A549 (cell line): ENCODE data around the gene FCHSD1. TPM values are rescaled to one million over a fixed set of nuclear protein-coding genes. Genes with fewer than 3 reads are reported as not detected.

Source experiments
- ATAC-seq, 2 experiments: fragments of 200-7000 bp in 1 of 2; fragments of >200 bp in 1 of 2; cut with Nextera tagmentation in 1 of 2; cut with Tn5 transposase in 1 of 2; 3 replicates each; pipeline versions ENCODE4 v1.8.0 to v1.9.1; 2018 to 2020; ENCODE audit warnings: mild to moderate bottlenecking in 1 of 2, moderate library complexity in 1 of 2
- CTCF ChIA-PET: fragments of 300-600 bp; sonication (Branson Sonifier 250); formaldehyde crosslinking; extraction: SDS; loops from one replicate; lab custom pipeline; 2021; ENCODE audit warnings: antibody characterized with exemption, inconsistent platforms; lab: Yijun Ruan, JAX
- POLR2A ChIA-PET: fragments of 350-600 bp; formaldehyde crosslinking; extraction: SDS; loops from one replicate; lab custom pipeline; 2021; ENCODE audit warnings: antibody characterized with exemption, inconsistent platforms; lab: Yijun Ruan, JAX
- DNase-seq, 2 experiments: peaks; one replicate each; pipeline versions ENCODE4 v3.0.0 to v3.0.0-alpha.2; 2011 to 2016; ENCODE audit warnings: low read depth in 1 of 2, low spot score in 1 of 2
- FAIRE-seq: peaks from 2 replicates; lab custom pipeline; 2011; peaks lifted over from hg19 to GRCh38; lab: Jason Lieb, UNC
- H3K27ac ChIP-seq, 2 experiments: fragments of >200 bp; sonication (Bioruptor Twin); formaldehyde crosslinking; 3 replicates each; pipeline ENCODE4 v1.5.1; 2016 to 2017
- H3K4me1 ChIP-seq: fragments of >200 bp; sonication (Bioruptor Twin); formaldehyde crosslinking; 3 replicates; pipeline ENCODE4 v1.6.1; 2016
- H3K4me2 ChIP-seq: fragments of >200 bp; sonication (Bioruptor Twin); formaldehyde crosslinking; 3 replicates; pipeline ENCODE4 v1.6.1; 2016
- H3K4me3 ChIP-seq: fragments of >200 bp; sonication (Bioruptor Twin); formaldehyde crosslinking; 3 replicates; pipeline ENCODE4 v1.5.1; 2016
- H3K9me3 ChIP-seq: fragments of >200 bp; sonication (Bioruptor Twin); formaldehyde crosslinking; 3 replicates; pipeline ENCODE4 v1.6.1; 2016
- CBX8 ChIP-seq: fragments of 200-600 bp; sonication (generic); IDR thresholded peaks from 2 replicates; pipeline ENCODE4 v1.6.1; 2016
- CEBPB ChIP-seq, 2 experiments: fragments of >200 bp in 1 of 2; sonication (Bioruptor Twin) in 1 of 2; formaldehyde crosslinking in 1 of 2; IDR thresholded peaks; 2 replicates each; pipeline ENCODE4 v1.6.1; 2012 to 2016
- CHD2 ChIP-seq: fragments of 150-350 bp; IDR thresholded peaks from 2 replicates; pipeline ENCODE4 v1.6.1; 2014; ENCODE audit warnings: low read length; ENCODE audit not compliant: partially characterized antibody
- FOSL2 ChIP-seq, 2 experiments: fragments of 450-650 bp in 1 of 2; fragments of >200 bp in 1 of 2; sonication (Bioruptor Twin) in 1 of 2; formaldehyde crosslinking; IDR thresholded peaks; 2 replicates each; pipeline versions ENCODE4 v1.5.0 to v1.6.1; 2016 to 2020; ENCODE audit warnings: mild to moderate bottlenecking in 1 of 2, moderate library complexity in 1 of 2
- HEYL ChIP-seq: fragments of 250-450 bp; sonication (Bioruptor Pico); IDR thresholded peaks from 2 replicates; pipeline ENCODE4 v1.8.0; 2021; ENCODE audit warnings: mild to moderate bottlenecking, moderate library complexity
- HOXB13 ChIP-seq: fragments of 250-450 bp; sonication (Bioruptor Pico); IDR thresholded peaks from 2 replicates; pipeline ENCODE4 v1.5.0; 2020; ENCODE audit warnings: low read depth, mild to moderate bottlenecking, moderate library complexity
- NPAS2 ChIP-seq: fragments of 250-450 bp; sonication (Bioruptor Pico); IDR thresholded peaks from 2 replicates; pipeline ENCODE4 v1.8.0; 2022; ENCODE audit warnings: mild to moderate bottlenecking, moderate library complexity, borderline replicate concordance
- TFCP2L1 ChIP-seq: fragments of 250-450 bp; sonication (Bioruptor Pico); IDR thresholded peaks from 2 replicates; pipeline ENCODE4 v1.5.0; 2021; ENCODE audit warnings: mild to moderate bottlenecking
- WGBS: methylation state at CpG from one replicate; pipeline ENCODE4 v1.1.6; 2017; ENCODE audit errors: missing lambda C conversion rate; 5-methylcytosine and 5-hydroxymethylcytosine counted together
- polyA plus RNA-seq, 4 experiments: library from polyadenylated mRNA; depleted of rRNA in 3 of 4; stranded (reverse); fragments of >200 nt; fragmentation: RNase III in 1 of 4; extraction: RNeasy Plus Mini Kit Qiagen cat#74134 plus additional on column Dnase treatment in 1 of 4; gene quantifications; 2 replicates in 3 of 4; 3 replicates in 1 of 4; pipeline ENCODE4 v1.2.3, GENCODE V29; 2011 to 2017
- TF ChIP-seq, protein P1 (sequence below): fragments of >200 bp; sonication (Bioruptor Twin); formaldehyde crosslinking; IDR thresholded peaks from 3 replicates; pipeline ENCODE4 v1.5.1; 2016
- TF ChIP-seq, protein P2 (sequence below): fragments of 450-650 bp; IDR thresholded peaks from 2 replicates; pipeline ENCODE4 v1.6.1; 2014; ENCODE audit warnings: antibody characterized with exemption
- TF ChIP-seq, protein P3 (sequence below): IDR thresholded peaks from 2 replicates; pipeline ENCODE4 v1.6.1; 2012
- TF ChIP-seq, protein P4 (sequence below): fragments of >200 bp; sonication (Bioruptor Twin); formaldehyde crosslinking; IDR thresholded peaks from 2 replicates; pipeline ENCODE4 v1.6.1; 2016

FCHSD1 gene
- polyA plus RNA-seq, 2 of the 4 experiments (the other 2 are of a cell fraction), result 12.2 to 14.5 TPM

GRCh38 chr5:141603923-141604717 lies 47.1 kb downstream of the FCHSD1 start:
- no peak for TF ChIP-seq FOSL2 (IDR thresholded peaks at IDR 0.05)
- peak; percentile 82 for TF ChIP-seq FOSL2 (CRISPR knock-in tag; IDR thresholded peaks at IDR 0.05)
- no peak for TF ChIP-seq CHD2
- no peak for TF ChIP-seq CBX8
- TF ChIP-seq CEBPB (IDR thresholded peaks at IDR 0.05), result peak; percentile 82 to 90
- TF ChIP-seq, protein P1, sequence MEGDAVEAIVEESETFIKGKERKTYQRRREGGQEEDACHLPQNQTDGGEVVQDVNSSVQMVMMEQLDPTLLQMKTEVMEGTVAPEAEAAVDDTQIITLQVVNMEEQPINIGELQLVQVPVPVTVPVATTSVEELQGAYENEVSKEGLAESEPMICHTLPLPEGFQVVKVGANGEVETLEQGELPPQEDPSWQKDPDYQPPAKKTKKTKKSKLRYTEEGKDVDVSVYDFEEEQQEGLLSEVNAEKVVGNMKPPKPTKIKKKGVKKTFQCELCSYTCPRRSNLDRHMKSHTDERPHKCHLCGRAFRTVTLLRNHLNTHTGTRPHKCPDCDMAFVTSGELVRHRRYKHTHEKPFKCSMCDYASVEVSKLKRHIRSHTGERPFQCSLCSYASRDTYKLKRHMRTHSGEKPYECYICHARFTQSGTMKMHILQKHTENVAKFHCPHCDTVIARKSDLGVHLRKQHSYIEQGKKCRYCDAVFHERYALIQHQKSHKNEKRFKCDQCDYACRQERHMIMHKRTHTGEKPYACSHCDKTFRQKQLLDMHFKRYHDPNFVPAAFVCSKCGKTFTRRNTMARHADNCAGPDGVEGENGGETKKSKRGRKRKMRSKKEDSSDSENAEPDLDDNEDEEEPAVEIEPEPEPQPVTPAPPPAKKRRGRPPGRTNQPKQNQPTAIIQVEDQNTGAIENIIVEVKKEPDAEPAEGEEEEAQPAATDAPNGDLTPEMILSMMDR, result no peak
- DNase-seq (peak; percentile 80 to 92), FAIRE-seq (peak; percentile 51), ATAC-seq (peak; percentile 95 to 98)
- H3K27ac ChIP-seq, result peak overlapping the region in 1 of 2 experiments; percentile 38; a peak in 3 of 6 replicates
- H3K4me2 ChIP-seq, result peak overlapping the region; percentile 59
- H3K4me3 ChIP-seq, result no peak overlapping the region
- ChIA-PET CTCF (interaction anchor here (1.6 to 9.1 kb wide), 3 partner anchors 11 to 23 kb away, joined by 3 to 85 read pairs (median 35); partner anchors contain the start of gene DIAPH1), POLR2A (interaction anchor here (1.2 kb wide), 2 partner anchors 10 to 33 kb away, joined by 4 read pairs; partner anchors contain the start of genes HDAC3 and RELL2)
- peaks cover 49% of the 10 kb centered on the region for H3K4me1 ChIP-seq
- 26% methylated on average over 6 of the region's 6 CpGs for WGBS
- no peaks in the 10 kb centered on the region for H3K9me3 ChIP-seq

GRCh38 chr5:141602606-141603005 lies 48.6 kb downstream of the FCHSD1 start:
- no peak for DNase-seq
- H3K9me3 ChIP-seq, result no peaks in the 10 kb centered on the region
- no peak overlapping the region for H3K27ac ChIP-seq
- FAIRE-seq, result no peak
- H3K4me3 ChIP-seq, result no peak overlapping the region
- 93% methylated on average over 1 of the region's 1 CpG for WGBS
- no peak overlapping the region for H3K4me2 ChIP-seq
- CTCF ChIA-PET, result interaction anchor here (0.7 to 9.1 kb wide), 5 partner anchors 9 to 359 kb away, joined by 3 to 85 read pairs (median 3); partner anchors contain the start of gene DIAPH1
- TF ChIP-seq, protein P2, sequence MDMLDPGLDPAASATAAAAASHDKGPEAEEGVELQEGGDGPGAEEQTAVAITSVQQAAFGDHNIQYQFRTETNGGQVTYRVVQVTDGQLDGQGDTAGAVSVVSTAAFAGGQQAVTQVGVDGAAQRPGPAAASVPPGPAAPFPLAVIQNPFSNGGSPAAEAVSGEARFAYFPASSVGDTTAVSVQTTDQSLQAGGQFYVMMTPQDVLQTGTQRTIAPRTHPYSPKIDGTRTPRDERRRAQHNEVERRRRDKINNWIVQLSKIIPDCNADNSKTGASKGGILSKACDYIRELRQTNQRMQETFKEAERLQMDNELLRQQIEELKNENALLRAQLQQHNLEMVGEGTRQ, result no peak
- TF ChIP-seq, protein P1, result no peak
- TF ChIP-seq TFCP2L1 (CRISPR knock-in tag), result no peak
- POLR2A ChIA-PET, result no interaction called here
- ATAC-seq, result no peak
- H3K4me1 ChIP-seq, result peaks cover 40% of the 10 kb centered on the region

DNA sequence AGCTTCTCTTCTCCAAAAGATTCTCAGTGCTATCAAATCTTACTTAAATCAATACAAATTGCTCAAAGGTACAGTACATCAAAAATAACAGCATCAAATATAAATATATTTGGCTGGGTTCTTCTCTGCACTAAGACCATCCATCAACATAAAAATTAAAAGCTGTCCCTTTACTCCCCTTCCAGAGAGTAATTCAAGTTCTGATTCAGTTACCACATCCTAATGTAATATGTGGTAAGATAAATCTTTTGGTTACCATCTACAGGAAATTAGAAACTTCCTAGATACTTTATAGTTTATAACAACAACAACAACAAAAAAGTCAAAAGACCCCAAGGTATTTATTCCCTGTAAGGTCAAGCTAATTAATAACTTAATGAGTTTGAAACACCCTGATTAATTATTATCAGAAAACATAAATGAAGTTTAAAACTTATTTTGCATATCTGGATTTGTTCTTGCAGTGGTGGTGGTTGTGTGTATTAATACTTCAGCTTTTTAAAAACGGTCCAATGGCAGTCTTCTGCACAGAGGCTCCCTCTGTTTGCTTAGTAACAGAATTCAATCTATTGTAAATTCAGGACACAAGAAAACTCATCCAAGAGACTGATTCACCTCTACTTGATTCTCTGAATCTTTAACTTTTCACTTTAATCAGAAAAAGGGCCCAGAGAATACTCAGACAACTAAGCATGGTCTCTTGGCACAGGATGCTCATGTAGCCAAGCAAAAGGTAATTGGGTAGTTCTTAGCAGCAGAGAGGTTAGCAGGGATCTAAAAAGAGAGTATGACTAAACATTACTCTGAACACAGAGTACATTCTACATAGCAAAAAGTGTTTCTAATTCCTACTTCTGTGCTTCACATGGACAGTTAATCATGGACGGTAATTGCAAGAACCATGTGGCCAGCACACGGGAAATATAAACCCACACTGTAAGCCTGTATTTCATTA lies 52.5 kb downstream of the FCHSD1 start:
- ChIA-PET CTCF (interaction anchor here (0.6 to 9.1 kb wide), 6 partner anchors 9 to 774 kb away, joined by 3 to 85 read pairs (median 3); partner anchors contain the start of gene DIAPH1), POLR2A (no interaction called here)
- peak; percentile 28 to 57; a peak in 3 of 6 replicates for ATAC-seq
- no peak overlapping the region for H3K4me3 ChIP-seq
- FAIRE-seq, result no peak
- H3K4me1 ChIP-seq, result peaks cover 15% of the 10 kb centered on the region
- WGBS, result 63% methylated on average over 3 of the region's 3 CpGs
- H3K27ac ChIP-seq, result no peak overlapping the region
- H3K9me3 ChIP-seq, result no peaks in the 10 kb centered on the region
- TF ChIP-seq CHD2 (no peak), HEYL (CRISPR knock-in tag) (no peak), NPAS2 (CRISPR knock-in tag) (no peak), HOXB13 (CRISPR knock-in tag) (no peak)
- TF ChIP-seq, protein P3, sequence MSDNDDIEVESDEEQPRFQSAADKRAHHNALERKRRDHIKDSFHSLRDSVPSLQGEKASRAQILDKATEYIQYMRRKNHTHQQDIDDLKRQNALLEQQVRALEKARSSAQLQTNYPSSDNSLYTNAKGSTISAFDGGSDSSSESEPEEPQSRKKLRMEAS, result no peak
- TF ChIP-seq, protein P4, sequence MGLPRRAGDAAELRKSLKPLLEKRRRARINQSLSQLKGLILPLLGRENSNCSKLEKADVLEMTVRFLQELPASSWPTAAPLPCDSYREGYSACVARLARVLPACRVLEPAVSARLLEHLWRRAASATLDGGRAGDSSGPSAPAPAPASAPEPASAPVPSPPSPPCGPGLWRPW, result no peak
- peak overlapping the region; percentile 10; the same call in 2 of the 3 replicates for H3K4me2 ChIP-seq
- DNase-seq, result no peak
